BJ (cell line): ENCODE data around the gene TMEM176A. TPM values are rescaled to one million over a fixed set of nuclear protein-coding genes. Genes with fewer than 3 reads are reported as not detected.

ENCODE experiments used
- CTCF ChIA-PET: fragments of 350-600 bp; formaldehyde crosslinking; extraction: SDS; loops from one replicate; lab custom pipeline; 2021; ENCODE audit warnings: antibody characterized with exemption, inconsistent platforms; lab: Yijun Ruan, JAX
- POLR2A ChIA-PET: fragments of 300-600 bp; sonication (Branson Sonifier 250); formaldehyde crosslinking; extraction: SDS; loops from one replicate; lab custom pipeline; 2021; ENCODE audit warnings: antibody characterized with exemption; lab: Charles Lee
- DNase-seq: peaks from one replicate; pipeline ENCODE4 v3.0.0-alpha.2; 2011; ENCODE audit warnings: low read depth
- H3K27me3 ChIP-seq: 2 replicates; pipeline ENCODE4 v1.6.0; 2011; ENCODE audit warnings: low read length; ENCODE audit not compliant: control insufficient read depth, insufficient read depth
- H3K36me3 ChIP-seq: 2 replicates; pipeline ENCODE4 v1.5.1; 2011; ENCODE audit warnings: low read length; ENCODE audit not compliant: control insufficient read depth, insufficient read depth
- H3K4me3 ChIP-seq: 2 replicates; pipeline ENCODE4 v1.5.1; 2011; ENCODE audit warnings: low read depth, mild to moderate bottlenecking, control low read depth, low read length
- polyA plus RNA-seq: library from polyadenylated mRNA; depleted of rRNA; stranded (reverse); fragments of >200 nt; gene quantifications from 2 replicates; pipeline ENCODE4 v1.2.3, GENCODE V29; 2011; rRNA removed
- TF ChIP-seq, protein P1 (sequence below): IDR thresholded peaks from 2 replicates; pipeline ENCODE4 v1.5.1; 2011; ENCODE audit warnings: low read depth, mild to moderate bottlenecking, control low read depth, inconsistent platforms, low read length, moderate library complexity; ENCODE audit not compliant: insufficient read depth

The TMEM176A gene
- polyA plus RNA-seq, 1 experiment = not detected

DNA sequence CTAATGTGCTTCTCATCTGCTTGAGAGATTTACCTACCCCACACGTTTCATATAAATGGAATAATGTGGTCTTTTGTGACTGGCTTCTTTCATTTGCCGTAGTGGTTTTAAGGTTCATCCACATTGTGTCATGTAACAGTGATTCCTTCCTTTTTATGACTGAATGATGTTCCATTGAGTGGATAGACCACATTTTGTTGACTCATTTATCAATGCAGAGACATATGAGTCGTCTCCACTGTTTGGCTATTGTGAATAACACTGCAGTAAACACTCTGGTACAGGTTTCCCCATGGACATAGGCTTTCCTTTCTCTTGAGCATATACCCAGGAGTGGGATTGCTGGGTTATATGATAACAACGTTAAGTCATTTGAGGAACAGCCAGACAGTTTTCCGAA, 49.7 kb downstream of the TMEM176A start:
- Histone ChIP-seq H3K27me3 (peaks cover 1% of the 10 kb centered on the region; the same call in 1 of the 2 replicates), H3K36me3 (no peaks in the 10 kb centered on the region), H3K4me3 (no peak overlapping the region)
- POLR2A ChIA-PET = no interaction called here
- CTCF ChIA-PET = no interaction called here
- no peak for DNase-seq
- TF ChIP-seq, protein P1, sequence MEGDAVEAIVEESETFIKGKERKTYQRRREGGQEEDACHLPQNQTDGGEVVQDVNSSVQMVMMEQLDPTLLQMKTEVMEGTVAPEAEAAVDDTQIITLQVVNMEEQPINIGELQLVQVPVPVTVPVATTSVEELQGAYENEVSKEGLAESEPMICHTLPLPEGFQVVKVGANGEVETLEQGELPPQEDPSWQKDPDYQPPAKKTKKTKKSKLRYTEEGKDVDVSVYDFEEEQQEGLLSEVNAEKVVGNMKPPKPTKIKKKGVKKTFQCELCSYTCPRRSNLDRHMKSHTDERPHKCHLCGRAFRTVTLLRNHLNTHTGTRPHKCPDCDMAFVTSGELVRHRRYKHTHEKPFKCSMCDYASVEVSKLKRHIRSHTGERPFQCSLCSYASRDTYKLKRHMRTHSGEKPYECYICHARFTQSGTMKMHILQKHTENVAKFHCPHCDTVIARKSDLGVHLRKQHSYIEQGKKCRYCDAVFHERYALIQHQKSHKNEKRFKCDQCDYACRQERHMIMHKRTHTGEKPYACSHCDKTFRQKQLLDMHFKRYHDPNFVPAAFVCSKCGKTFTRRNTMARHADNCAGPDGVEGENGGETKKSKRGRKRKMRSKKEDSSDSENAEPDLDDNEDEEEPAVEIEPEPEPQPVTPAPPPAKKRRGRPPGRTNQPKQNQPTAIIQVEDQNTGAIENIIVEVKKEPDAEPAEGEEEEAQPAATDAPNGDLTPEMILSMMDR = no peak

DNA sequence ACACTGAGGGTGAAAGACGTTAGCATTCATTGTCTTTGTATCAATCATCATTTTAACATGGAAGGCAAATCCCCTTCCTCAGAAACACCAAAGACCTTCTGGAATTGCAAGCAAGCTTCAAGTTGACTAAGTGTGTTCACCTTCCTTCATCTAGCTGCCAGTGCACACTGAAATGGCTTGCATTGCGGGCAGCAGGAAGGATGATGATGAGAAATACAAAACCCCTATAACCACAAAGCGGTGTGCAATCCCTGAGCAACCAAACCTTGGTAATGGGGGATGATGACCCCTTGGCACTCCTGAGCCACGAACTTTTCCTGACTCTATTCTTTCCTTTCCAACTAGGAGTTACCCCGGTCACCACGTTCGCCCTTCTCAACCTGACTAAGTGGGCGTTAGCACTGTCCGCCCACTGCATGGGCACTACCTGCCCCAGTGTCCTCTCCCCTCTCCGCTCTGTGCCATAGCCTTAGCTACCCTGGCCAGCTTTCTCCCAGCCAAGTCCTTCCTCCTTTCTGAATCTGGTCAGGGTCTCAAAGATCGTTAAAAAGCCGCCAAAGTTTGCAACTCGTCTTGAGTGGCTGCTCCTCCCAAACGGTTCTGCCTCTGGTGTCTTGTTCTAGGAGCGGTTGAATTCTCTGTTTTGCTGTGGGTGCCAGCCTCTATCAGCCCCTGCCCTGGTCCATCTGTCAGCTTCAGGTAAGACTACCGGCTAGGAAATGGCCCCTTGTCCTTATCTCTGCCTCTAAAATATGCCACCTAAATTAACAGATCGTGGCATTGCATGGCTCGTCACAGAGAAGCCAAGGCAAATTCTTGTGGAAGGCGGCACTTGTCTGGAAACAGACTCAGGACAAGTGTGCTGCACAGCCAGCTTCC, 51.2 kb downstream of the TMEM176A start:
- no peak for DNase-seq
- CTCF ChIA-PET = no interaction called here
- Histone ChIP-seq H3K36me3 (no peaks in the 10 kb centered on the region), H3K4me3 (no peak overlapping the region), H3K27me3 (peaks cover 1% of the 10 kb centered on the region; the same call in 1 of the 2 replicates)
- POLR2A ChIA-PET = no interaction called here
- TF ChIP-seq, protein P1 = no peak

DNA sequence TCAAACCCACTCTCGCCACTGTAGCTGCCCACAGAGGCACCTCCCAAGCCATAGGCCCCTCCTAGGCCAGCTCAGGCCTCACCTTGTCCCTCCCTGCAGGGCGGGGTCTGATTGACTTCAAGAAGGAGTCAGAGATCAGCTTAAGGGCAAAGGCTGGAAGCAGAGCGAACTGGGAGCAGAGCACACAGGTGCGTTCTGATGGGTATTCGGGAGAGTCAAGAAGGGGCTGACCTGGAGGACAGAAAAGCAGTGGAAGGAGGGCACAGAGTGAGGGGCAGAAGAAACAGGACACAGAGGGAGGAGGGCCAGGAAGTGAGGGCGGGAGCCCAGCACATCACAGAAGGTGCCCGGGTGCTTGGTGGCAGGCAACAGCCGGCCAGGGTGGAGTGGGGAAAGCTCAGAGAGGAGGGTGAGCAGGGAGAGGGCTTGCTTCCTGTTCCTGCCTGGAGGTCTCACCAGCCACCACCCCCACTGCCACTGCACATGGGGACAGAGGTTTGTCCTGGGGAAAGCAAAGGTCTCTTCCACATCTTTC, 51.9 kb downstream of the TMEM176A start, which contains the start of gene AOC1:
AOC1 (plus strand) TSS at position 147 of the 535 bp plus-strand sequence. CDS start 3,954 bp downstream, outside the sequence.
- ChIA-PET CTCF (no interaction called here), POLR2A (no interaction called here)
- H3K4me3 ChIP-seq = no peak within 1 kb of the TSS
- H3K27me3 ChIP-seq = peaks cover 1% of the 10 kb centered on the region; the same call in 1 of the 2 replicates
- no peak for DNase-seq
- H3K36me3 ChIP-seq = no peaks in the 10 kb centered on the region
- TF ChIP-seq, protein P1 = no peak

DNA sequence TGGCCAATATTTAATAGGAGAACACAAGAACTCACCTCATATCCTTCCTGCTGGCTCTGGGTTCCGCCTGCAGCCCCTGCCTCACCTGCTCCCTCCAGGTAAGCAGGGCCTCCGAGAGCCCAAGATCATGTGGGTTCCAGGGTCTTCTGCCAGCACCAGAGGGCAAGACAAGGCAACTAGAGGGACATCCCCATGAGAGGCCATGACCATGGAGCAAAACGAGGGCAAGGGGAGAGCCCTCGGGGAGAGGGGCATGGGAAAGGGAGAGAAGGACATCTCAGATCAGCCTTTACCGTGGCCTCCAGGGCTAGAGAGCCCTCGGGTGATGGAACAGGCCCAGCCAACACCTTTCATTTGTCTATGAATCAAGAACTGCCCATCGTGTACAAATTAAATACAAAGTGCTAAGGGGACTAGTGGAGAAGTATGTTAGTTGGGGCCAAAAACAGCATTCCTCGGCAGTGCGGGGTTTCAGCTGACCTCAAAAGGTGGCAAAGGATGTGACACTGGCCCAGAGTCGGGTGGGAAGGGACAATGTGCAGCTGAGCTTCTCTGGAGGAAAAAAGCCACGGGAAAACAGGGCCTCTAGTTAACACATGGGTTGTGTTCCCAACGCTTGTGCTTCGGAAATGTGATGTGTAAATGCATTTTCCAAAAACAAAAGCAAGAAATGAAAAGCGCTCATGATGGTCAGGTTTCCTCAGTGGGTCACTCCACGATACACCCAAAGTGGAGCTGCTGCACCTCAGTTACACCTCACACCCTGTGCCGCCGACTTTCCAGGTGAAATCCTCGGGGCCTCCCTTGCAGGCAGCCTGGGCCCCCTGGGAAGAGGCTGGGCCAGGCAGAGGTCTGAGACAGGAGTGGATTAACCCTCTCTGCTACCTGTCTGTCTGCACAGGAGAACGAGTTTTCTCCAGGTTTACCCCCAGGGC, 53.8 kb downstream of the TMEM176A start:
- POLR2A ChIA-PET = no interaction called here
- no peak for DNase-seq
- TF ChIP-seq, protein P1 = no peak
- Histone ChIP-seq H3K4me3 (no peak overlapping the region), H3K27me3 (peaks cover 1% of the 10 kb centered on the region; the same call in 1 of the 2 replicates), H3K36me3 (no peaks in the 10 kb centered on the region)
- CTCF ChIA-PET = interaction anchor here (1.0 kb wide), 1 partner anchor 11 kb away, joined by 3 read pairs; no protein-coding TSS in a partner anchor

Other genes starting within 250 kb of the TMEM176A start
- gene GIMAP4, start 233.4 kb upstream of the TMEM176A start, polyA plus RNA-seq = not detected in 2 replicates
- gene GIMAP6, start 168.4 kb upstream of the TMEM176A start, polyA plus RNA-seq = not detected in 2 replicates
- gene GIMAP2, start 115.1 kb upstream of the TMEM176A start, polyA plus RNA-seq = 0.05 and 0.13 TPM in 2 replicates
- not detected in 2 replicates for gene GIMAP1, start 84.2 kb upstream of the TMEM176A start, polyA plus RNA-seq
- not detected in 2 replicates for gene GIMAP5, start 63.4 kb upstream of the TMEM176A start, polyA plus RNA-seq
- gene TMEM176B, start 405 bp upstream of the TMEM176A start, polyA plus RNA-seq = not detected in 2 replicates
- gene AOC1, start 51.7 kb downstream of the TMEM176A start, polyA plus RNA-seq = not detected in 2 replicates
- 0.02 and 0.06 TPM in 2 replicates for gene KCNH2, start 177.6 kb downstream of the TMEM176A start, polyA plus RNA-seq
- 0.60 and 1.3 TPM in 2 replicates for gene NOS3, start 190.2 kb downstream of the TMEM176A start, polyA plus RNA-seq
- gene ATG9B, start 223.7 kb downstream of the TMEM176A start, polyA plus RNA-seq = 0.07 and 0.15 TPM in 2 replicates
- gene ABCB8, start 227.7 kb downstream of the TMEM176A start, polyA plus RNA-seq = 13.0 and 23.6 TPM in 2 replicates
- 0.26 and 0.45 TPM in 2 replicates for gene ASIC3, start 247.8 kb downstream of the TMEM176A start, polyA plus RNA-seq